Keratinocyte (primary cell): ENCODE results near the gene PTPRN2. TPM values are rescaled to one million over a fixed set of nuclear protein-coding genes. Genes with fewer than 3 reads are reported as not detected.

Experiments used
- DNase-seq: peaks from one replicate; pipeline ENCODE4 v3.0.0-alpha.2; 2011; ENCODE audit warnings: low read depth, missing footprints, low spot score
- FAIRE-seq: peaks from 2 replicates; lab custom pipeline; 2011; peaks lifted over from hg19 to GRCh38; lab: Jason Lieb, UNC
- H2AFZ ChIP-seq: 2 replicates; pipeline ENCODE4 v1.6.0; 2012; ENCODE audit warnings: low read length, control low read depth, inconsistent platforms; ENCODE audit not compliant: control insufficient read depth
- H3K27ac ChIP-seq: 2 replicates; pipeline ENCODE4 v1.5.1; 2011; ENCODE audit warnings: low read length; ENCODE audit not compliant: control insufficient read depth, insufficient read depth
- H3K27me3 ChIP-seq: 3 replicates; pipeline ENCODE4 v1.6.0; 2011; ENCODE audit warnings: low read length; ENCODE audit not compliant: control insufficient read depth, insufficient read depth; ENCODE audit errors: extremely low read depth
- H3K36me3 ChIP-seq, 2 experiments: 2 replicates in 1 of 2; 3 replicates in 1 of 2; pipeline ENCODE4 v1.5.1; 2011; ENCODE audit warnings: low read length in 2 of 2, mild to moderate bottlenecking in 1 of 2; ENCODE audit not compliant: control insufficient read depth in 2 of 2, insufficient read depth in 2 of 2; ENCODE audit errors: extremely low read depth in 1 of 2
- H3K4me1 ChIP-seq: 3 replicates; pipeline ENCODE4 v1.5.1; 2011; ENCODE audit warnings: low read length; ENCODE audit not compliant: control insufficient read depth, insufficient read depth; ENCODE audit errors: extremely low read depth
- H3K4me2 ChIP-seq: 3 replicates; pipeline ENCODE4 v1.6.0; 2011; ENCODE audit warnings: low read depth, low read length; ENCODE audit not compliant: control insufficient read depth, insufficient read depth; ENCODE audit errors: extremely low read depth
- H3K4me3 ChIP-seq, 3 experiments: fragments of 200-600 bp in 1 of 3; sonication (generic) in 1 of 3; 2 replicates in 2 of 3; 3 replicates in 1 of 3; pipeline ENCODE4 v1.5.1; 2011 to 2016; ENCODE audit warnings: low read length in 3 of 3, mild to moderate bottlenecking in 3 of 3, control low read depth in 2 of 3, inconsistent platforms in 1 of 3, low read depth in 1 of 3, mixed read lengths in 1 of 3, mixed run types in 1 of 3, moderate library complexity in 1 of 3; ENCODE audit not compliant: control insufficient read depth in 2 of 3, insufficient read depth in 2 of 3; ENCODE audit errors: extremely low read depth in 1 of 3
- H3K79me2 ChIP-seq: 2 replicates; pipeline ENCODE4 v1.6.0; 2012; ENCODE audit warnings: low read length; ENCODE audit not compliant: control insufficient read depth, insufficient read depth
- H3K9ac ChIP-seq: 3 replicates; pipeline ENCODE4 v1.6.0; 2011; ENCODE audit warnings: low read length; ENCODE audit not compliant: control insufficient read depth, insufficient read depth; ENCODE audit errors: extremely low read depth
- H3K9me1 ChIP-seq: 3 replicates; pipeline ENCODE4 v1.6.0; 2011; ENCODE audit warnings: low read length; ENCODE audit not compliant: control insufficient read depth, insufficient read depth; ENCODE audit errors: extremely low read depth
- H3K9me3 ChIP-seq: 2 replicates; pipeline ENCODE4 v1.5.1; 2012; ENCODE audit warnings: low read depth, low read length; ENCODE audit not compliant: control insufficient read depth
- H4K20me1 ChIP-seq: 3 replicates; pipeline ENCODE4 v1.6.0; 2011; ENCODE audit warnings: low read length; ENCODE audit not compliant: control insufficient read depth, insufficient read depth; ENCODE audit errors: extremely low read depth
- CTCF ChIP-seq, 3 experiments: IDR thresholded peaks in 1 of 3; conservative IDR thresholded peaks in 1 of 3; optimal IDR thresholded peaks in 1 of 3; 2 replicates in 2 of 3; 3 replicates in 1 of 3; pipeline versions ENCODE3 to v1.5.1; 2011; ENCODE audit warnings: low read length in 3 of 3, mild to moderate bottlenecking in 3 of 3, moderate library complexity in 2 of 3, control low read depth in 1 of 3, inconsistent platforms in 1 of 3; ENCODE audit not compliant: insufficient read depth in 2 of 3; ENCODE audit errors: extremely low read depth in 1 of 3
- EZH2 ChIP-seq: IDR thresholded peaks from one replicate; pipeline ENCODE4 v1.6.1; 2012; ENCODE audit warnings: inconsistent platforms, mild to moderate bottlenecking, low read length, moderate library complexity
- dilution Hi-C: fragments of 300-500 bp; cut with MboI; formaldehyde crosslinking; loops from one replicate; pipeline ENCODE4 v1.7.0; 2020; ENCODE audit warnings: low sequenced_read_pairs; ENCODE audit not compliant: extremely low pct_ligation_motif_present
- polyA plus RNA-seq, 5 experiments: library from polyadenylated mRNA; depleted of rRNA in 3 of 5; stranded (reverse) in 3 of 5; stranded (forward) in 1 of 5; unstranded in 1 of 5; fragments of >200 nt; gene quantifications; 1 replicate in 1 of 5; 2 replicates in 3 of 5; 3 replicates in 1 of 5; pipeline versions ENCODE4 v1.2.1 to v1.2.3, GENCODE V29; 2011 to 2012; ENCODE audit warnings: missing spikeins in 2 of 5, low read depth in 1 of 5, low replicate concordance in 1 of 5

PTPRN2 gene
- polyA plus RNA-seq, 1 donor (not counting 4 experiments of a cell fraction or from before 2014, with no cell fraction given), result not detected

- no peak for FAIRE-seq
Measured at GRCh38 chr7:158240801-158241200, 346.8 kb downstream of the PTPRN2 start.

DNA sequence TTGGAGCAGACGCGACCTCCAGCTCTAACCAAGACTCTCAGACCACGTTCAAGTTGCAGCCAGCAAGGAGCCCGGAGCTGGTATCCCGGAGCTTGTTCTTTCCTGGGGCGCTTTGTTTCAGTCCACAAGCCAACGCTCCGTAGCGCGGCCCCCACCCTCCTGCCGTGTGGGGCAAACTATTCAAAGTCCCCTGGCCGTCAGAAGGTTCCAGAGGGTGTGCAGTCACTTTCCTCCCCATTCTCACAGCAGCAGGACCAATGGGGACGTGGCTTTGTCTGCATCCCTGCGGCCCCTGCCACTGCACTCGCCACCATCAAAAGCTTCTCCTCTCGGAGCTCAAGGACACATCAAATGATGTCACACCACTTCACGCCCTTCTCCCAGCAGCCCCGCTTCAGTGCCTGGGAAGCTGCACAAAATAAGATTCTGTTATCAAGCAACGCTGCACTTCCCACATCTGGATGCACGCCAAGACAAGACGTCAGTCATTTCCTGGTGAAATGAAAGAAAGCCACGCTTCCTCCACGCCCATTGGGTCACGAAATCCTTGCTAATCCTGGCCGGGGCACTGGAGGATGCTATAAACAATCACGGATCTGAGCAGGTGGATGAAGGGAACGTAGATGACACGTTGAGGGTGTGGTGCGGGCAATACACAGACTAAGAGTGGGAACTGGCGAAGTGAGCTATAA lies 348.2 kb downstream of the PTPRN2 start:
- Histone ChIP-seq H3K9me3 (peaks cover 5% of the 10 kb centered on the region), H3K9me1 (no peaks in the 10 kb centered on the region), H3K4me1 (no peaks in the 10 kb centered on the region), H3K4me3 (no peak overlapping the region), H3K27ac (no peak overlapping the region), H2AFZ (no peak overlapping the region), H3K36me3 (no peaks in the 10 kb centered on the region), H3K9ac (no peak overlapping the region), H3K79me2 (no peaks in the 10 kb centered on the region), H3K27me3 (no peaks in the 10 kb centered on the region), H3K4me2 (no peak overlapping the region), H4K20me1 (no peaks in the 10 kb centered on the region)
- dilution Hi-C loops, result loop anchor here (25.0 kb wide), 1 partner anchor 102 kb away; no protein-coding TSS in a partner anchor
- FAIRE-seq, result no peak
- TF ChIP-seq CTCF (optimal IDR thresholded peaks at IDR 0.05 in 1 of 3, IDR thresholded peaks at IDR 0.05 in 1 of 3, conservative IDR thresholded peaks at IDR 0.05 in 1 of 3; ENCODE audit: extremely low read depth in 1 of 3, insufficient read depth in 2 of 3, low read length in 3 of 3), result no peak
- no peak for TF ChIP-seq EZH2
- no peak for DNase-seq

More at GRCh38 chr7:158240801-158241200, 346.8 kb downstream of the PTPRN2 start:
- H3K9ac ChIP-seq, result no peak overlapping the region
- no peaks in the 10 kb centered on the region for H3K4me1 ChIP-seq
- H3K9me1 ChIP-seq, result no peaks in the 10 kb centered on the region
- H3K36me3 ChIP-seq, result no peaks in the 10 kb centered on the region
- no peaks in the 10 kb centered on the region for H4K20me1 ChIP-seq
- H2AFZ ChIP-seq, result no peak overlapping the region
- dilution Hi-C loops, result loop anchor here (25.0 kb wide), 1 partner anchor 104 kb away; no protein-coding TSS in a partner anchor
- H3K9me3 ChIP-seq, result peaks cover 6% of the 10 kb centered on the region
- H3K27me3 ChIP-seq, result no peaks in the 10 kb centered on the region
- H3K4me2 ChIP-seq, result no peak overlapping the region
- no peaks in the 10 kb centered on the region for H3K79me2 ChIP-seq
- no peak for DNase-seq
- H3K4me3 ChIP-seq, result no peak overlapping the region
- TF ChIP-seq CTCF (optimal IDR thresholded peaks at IDR 0.05 in 1 of 3, IDR thresholded peaks at IDR 0.05 in 1 of 3, conservative IDR thresholded peaks at IDR 0.05 in 1 of 3; ENCODE audit: extremely low read depth in 1 of 3, insufficient read depth in 2 of 3, low read length in 3 of 3) (no peak), EZH2 (no peak)
- no peak overlapping the region for H3K27ac ChIP-seq
